Epidermal melanocyte (primary cell): ENCODE measurements around the gene ZFP62.

Experiments
- DNase-seq: peaks from one replicate; pipeline ENCODE4 v3.0.0; 2011; ENCODE audit warnings: low spot score; ENCODE audit not compliant: insufficient read length

The ZFP62 gene

GRCh38 chr5:180868960-180869359, 7.9 kb upstream of the ZFP62 start:
- peak; percentile 69 for DNase-seq

GRCh38 chr5:180866985-180867384, 5.9 kb upstream of the ZFP62 start:
- no peak for DNase-seq

DNA sequence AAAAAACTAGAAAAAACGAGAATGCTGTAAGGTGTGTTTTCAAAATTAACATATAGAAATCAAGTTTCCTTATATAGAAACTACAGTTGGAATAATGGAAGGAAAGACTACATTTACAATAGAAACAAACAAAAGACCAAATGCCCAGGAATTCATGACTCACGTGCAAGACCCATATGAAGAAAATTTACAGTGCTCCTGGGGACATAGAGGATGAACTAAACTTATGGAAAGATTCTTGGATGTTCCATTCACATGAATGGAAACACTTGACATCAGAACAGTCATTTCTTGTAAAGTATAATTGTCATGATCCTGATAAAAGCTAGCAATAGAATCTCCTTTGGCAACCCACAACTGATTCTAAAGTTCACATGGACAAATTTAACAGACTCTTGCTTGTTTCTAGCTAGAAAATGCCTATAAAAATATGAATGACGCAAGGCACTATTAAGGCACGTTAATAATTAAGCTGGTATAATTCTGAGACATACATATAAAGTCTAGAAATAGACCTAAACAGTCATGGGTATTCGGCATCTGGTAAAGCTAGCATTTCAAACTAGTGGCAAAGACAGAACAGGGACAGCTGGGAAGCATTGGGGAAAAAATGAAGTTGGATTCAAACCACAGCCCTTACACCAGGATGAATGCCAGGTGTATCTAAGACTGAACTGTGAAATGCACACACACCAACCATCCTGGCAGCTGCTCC, 5.1 kb upstream of the ZFP62 start:
- no peak for DNase-seq

- DNase-seq = no peak
These were observed 1.6 kb upstream of the ZFP62 start for GRCh38 chr5:180862645-180863044.

DNA sequence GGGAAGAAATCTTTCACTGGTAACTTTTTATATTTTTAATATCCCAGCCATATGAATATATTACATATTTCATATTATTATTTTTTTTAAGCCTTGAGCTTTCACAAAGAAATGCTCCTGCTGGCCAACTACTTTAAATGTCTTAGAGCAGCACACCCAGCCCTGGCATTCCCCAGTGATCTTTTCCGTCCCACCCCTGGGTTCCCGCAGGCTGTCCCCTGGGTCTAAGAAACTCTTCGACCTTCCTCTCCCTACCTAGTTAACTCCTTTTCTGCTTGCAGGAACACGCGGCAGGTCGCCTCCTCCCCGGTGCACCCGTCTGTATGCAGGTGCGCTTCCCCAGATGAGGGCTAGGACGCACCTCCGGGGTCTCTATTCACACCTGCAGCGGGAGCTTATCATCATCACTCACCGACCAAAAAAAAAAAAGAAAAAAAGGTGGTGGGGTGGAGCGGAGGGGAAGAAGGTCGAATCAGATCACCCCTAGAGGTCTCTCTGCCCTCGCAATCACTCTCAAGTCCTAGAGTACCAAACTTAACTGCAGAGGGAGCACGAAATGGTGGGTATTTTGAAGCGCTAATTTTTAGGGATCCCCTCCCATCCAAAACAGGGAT, 696 bp downstream of the ZFP62 start:
- DNase-seq = no peak

GRCh38 chr5:180858586-180858985, 2.5 kb downstream of the ZFP62 start:
- no peak for DNase-seq

DNA sequence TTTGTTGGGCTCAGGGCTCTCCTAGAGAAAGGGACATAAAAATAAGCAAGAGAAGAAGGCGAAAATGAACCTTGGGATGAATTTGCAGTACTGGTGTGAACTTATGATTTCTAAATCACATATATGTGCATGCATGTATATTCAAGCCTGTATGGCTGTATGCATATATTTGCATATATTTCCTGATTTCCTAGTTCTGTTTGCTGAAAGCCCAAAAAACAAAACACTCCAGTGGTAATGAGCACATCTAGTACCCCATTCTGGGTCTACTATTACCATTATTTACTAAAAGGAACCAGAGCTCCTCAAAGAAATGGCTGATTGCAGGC, 7.3 kb downstream of the ZFP62 start:
- no peak for DNase-seq

GRCh38 chr5:180853121-180853847, 7.8 kb downstream of the ZFP62 start:
- DNase-seq = no peak

GRCh38 chr5:180852495-180852894, 8.6 kb downstream of the ZFP62 start:
- DNase-seq = no peak

- no peak for DNase-seq
These were observed 10.5 kb downstream of the ZFP62 start for GRCh38 chr5:180850434-180851078.

- DNase-seq = no peak
These were observed 11.2 kb downstream of the ZFP62 start for GRCh38 chr5:180849827-180850226.

- no peak for DNase-seq
These were observed 12.2 kb downstream of the ZFP62 start for GRCh38 chr5:180848878-180849277.

DNA sequence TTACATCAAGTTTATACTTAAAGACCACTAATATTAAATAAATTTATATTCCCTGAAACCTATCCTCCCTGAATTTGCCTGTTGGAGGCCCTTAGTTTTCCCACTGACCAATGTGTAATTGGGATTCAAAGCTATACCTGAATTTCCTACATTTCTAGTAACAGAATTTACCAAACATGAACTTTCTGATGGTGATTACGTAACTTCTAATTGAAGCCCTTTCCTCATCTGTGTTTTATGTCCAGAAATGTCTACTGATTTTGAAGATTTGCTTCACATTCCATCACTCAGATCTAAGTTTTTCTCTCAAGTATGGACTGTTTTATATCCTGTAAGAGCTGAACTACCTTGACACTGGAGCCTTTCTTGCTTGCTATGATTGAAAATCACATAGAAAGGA, 12.8 kb downstream of the ZFP62 start:
- DNase-seq = no peak

GRCh38 chr5:180847026-180847425, 14.1 kb downstream of the ZFP62 start:
- no peak for DNase-seq

DNA sequence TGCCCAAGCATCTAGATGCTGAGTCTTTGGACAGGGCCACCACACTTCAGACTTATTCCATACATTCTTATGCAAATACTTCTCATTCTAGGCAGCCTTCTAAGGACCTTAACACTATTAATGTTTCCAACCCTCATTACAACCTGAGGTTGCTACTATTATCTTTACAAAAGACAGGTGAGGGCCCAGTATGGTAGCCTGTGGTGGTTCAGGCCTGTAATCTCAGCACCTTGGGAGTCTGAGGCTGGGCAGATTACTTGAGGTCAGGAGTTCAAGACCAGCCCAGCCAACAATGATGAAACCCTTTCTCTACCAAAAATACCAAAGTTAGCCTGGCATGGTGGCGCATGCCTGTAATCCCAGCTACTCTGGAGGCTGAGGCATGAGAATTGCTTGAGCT, 16.2 kb downstream of the ZFP62 start:
- DNase-seq = no peak

GRCh38 chr5:180844432-180844831, 16.6 kb downstream of the ZFP62 start:
- no peak for DNase-seq

- no peak for DNase-seq
These were observed 21.1 kb downstream of the ZFP62 start for GRCh38 chr5:180839935-180840334.

GRCh38 chr5:180839227-180839626, 21.8 kb downstream of the ZFP62 start:
- DNase-seq = no peak

DNA sequence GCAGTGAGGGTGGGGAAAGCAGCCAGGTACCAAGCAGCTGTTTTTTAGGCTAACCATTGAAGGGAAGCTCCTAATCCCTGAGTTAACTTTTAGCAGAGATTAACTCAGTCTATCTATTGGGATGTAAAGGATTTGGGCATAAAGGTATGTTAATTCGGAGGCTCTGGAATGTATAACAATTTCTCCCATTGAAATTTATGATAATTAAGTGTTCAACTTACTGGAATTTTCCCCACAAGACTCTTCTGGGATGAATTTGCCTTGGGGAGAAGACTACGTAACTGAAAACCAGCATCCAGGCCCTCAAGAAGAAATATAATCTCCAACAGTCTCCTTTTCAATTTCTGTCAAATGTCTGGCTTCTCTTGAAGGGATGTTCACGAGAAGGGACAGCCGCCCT, 23.6 kb downstream of the ZFP62 start:
- DNase-seq = no peak

DNA sequence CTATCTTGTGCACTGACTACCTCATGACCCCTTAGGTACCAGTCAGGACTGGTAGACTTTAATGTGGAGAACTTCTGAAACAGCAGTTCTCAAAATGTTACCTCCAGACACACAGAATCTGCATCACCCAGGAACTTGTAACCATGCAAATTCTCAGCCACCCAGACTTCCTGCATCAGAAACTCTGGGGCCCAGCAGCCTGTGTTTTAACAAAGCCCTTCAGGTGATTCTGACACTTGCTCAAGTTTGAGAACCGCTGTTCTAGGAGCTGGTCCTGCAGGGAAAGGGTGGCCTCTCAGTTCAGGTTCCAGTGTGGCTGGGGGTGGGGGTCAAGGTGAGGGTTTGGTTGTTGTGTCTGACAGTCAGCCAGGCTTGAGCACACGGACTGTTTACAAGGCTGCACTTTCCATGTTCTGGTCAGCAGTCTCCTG, 28.4 kb downstream of the ZFP62 start:
- no peak for DNase-seq

DNA sequence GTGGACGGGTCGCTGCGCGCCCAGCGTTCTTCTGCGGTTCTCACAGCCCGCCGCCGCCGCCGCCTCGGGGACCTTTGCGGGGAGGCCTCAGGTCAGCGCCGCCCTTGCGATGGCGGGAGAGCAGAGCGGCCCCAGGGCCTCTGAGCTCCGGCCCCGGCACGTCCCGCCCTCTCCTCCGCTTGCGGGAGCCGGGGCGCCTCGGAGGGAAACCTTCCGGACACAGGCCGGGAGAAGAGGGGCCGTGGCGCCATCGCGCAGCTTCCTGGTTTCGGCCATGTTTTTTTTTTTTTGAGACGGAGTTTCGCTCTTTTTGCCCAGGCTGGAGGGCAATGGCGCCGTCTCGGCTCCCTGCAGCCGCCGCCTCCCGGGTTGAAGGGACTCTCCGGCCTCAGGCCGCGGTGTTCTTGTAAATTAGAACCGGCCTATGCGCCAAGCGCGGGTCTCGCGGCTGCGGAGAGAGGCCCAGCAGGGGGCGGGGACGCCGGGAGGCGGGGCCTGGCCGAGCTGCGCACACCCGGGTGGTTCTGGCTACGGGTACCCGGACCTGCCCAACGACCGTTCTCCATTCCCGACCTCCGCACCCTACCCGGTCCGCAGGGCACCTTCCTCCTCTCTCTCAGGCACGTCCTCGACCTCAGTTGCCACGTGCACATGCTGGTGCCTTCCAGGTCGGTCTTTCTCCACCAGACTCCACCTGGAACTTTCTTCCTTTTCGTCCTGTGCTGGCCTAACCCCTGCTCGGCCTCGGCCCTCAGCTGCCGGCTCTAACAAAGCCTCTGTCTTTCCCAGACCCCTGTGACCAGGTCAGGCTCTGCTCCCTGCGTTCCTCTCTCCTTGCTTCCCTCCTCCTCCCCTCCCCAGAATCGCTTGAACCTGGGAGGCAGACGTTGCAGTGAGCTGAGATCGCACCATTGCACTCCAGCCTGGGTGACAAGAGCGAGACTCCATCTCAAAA, 29.7 kb downstream of the ZFP62 start:
- peak; percentile 70 for DNase-seq
